H1 (cell line): Measurements from ENCODE around the gene MYBPC2. TPM values are rescaled to one million over a fixed set of nuclear protein-coding genes. Genes with fewer than 3 reads are reported as not detected.

Experiments
- EP300 ChIP-seq, 2 experiments: IDR thresholded peaks; 1 replicate in 1 of 2; 2 replicates in 1 of 2; pipeline ENCODE4 v1.6.1; 2011 to 2012; ENCODE audit warnings: low read depth in 2 of 2, low read length in 2 of 2, mild to moderate bottlenecking in 2 of 2, borderline replicate concordance in 1 of 2, inconsistent platforms in 1 of 2, moderate library complexity in 1 of 2
- SIN3A ChIP-seq, 2 experiments: IDR thresholded peaks in 1 of 2; conservative IDR thresholded peaks in 1 of 2; 2 replicates each; pipeline ENCODE4 v1.6.1; 2011 to 2012; ENCODE audit warnings: low read length in 2 of 2, improper control_type of control experiment in 1 of 2, low read depth in 1 of 2, mild to moderate bottlenecking in 1 of 2
- polyA plus RNA-seq, 7 experiments: library from polyadenylated mRNA; depleted of rRNA in 3 of 7; stranded (reverse) in 5 of 7; unstranded in 2 of 7; fragments of >200 nt in 5 of 7; fragments of 200-250 nt in 2 of 7; gene quantifications; 1 replicate in 5 of 7; 2 replicates in 1 of 7; 4 replicates in 1 of 7; pipeline versions ENCODE4 v1.2.1 to v1.2.3, GENCODE V29; 2011 to 2013; ENCODE audit warnings: missing spikeins in 2 of 7, mixed read lengths in 2 of 7
- total RNA-seq: library from RNA; stranded (reverse); fragmentation: NEBNext Ultra II Directional; extraction: Animal tissue kit (Norgen Biotek cat#: 25700); gene quantifications from 2 replicates; pipeline ENCODE4 v1.2.1, GENCODE V29; 2021

Gene MYBPC2
- total and polyA plus RNA-seq, 2 of the 8 experiments (the other 6 are each of a cell fraction or from before 2014, with no cell fraction given): 1.8 to 3.1 TPM

DNA sequence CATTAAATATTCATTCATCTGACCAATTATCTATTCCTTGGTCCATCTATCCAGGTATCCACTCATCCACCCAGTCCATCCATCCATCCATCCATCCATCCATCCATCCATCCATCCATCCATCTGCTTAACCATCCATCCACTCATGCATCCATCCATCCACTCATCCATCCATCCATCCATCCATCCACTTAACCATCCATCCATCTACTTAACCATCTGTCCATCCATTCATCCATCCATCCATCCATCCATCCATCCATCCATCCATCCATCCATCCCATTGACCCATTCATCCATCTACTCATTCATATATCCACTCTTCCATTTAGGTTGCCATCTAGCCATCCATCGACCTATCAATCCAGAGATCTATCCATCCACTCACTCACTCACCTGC is 11.4 kb downstream of the MYBPC2 start (continued):
- TF ChIP-seq EP300 (IDR thresholded peaks at IDR 0.05; ENCODE audit: borderline replicate concordance in 1 of 2, low read depth in 2 of 2, low read length in 2 of 2): no peak
- TF ChIP-seq SIN3A (conservative IDR thresholded peaks at IDR 0.05 in 1 of 2, IDR thresholded peaks at IDR 0.05 in 1 of 2; ENCODE audit: low read depth in 1 of 2, low read length in 2 of 2): no peak
